ENCODE data around the gene UBE2H. TPM values are rescaled to one million over a fixed set of nuclear protein-coding genes. Genes with fewer than 3 reads are reported as not detected.

UBE2H gene
- polyA plus RNA-seq, 1 of the 3 experiments (the other 2 are of a cell fraction): 129 TPM

DNA sequence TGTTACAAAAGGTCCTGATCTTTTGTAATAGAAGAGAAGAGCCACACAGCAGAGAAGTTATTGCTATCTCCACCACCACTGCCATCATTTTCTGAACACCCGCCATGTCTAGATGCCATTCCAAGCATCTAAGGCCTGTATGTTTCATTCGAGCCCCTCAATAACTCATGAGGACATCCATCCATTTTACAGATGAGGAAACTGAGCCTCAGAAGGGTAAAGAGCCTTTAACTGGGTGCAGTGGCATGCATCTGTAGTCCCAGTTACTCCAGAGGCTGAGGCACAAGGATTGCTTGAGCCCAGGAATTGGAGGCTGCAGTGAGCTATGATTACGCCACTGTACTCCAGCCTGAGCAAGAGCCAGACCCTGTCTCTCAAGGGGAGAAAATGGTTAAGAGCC lies 39.3 kb downstream of the UBE2H start (continued):
- TF ChIP-seq, protein P1, sequence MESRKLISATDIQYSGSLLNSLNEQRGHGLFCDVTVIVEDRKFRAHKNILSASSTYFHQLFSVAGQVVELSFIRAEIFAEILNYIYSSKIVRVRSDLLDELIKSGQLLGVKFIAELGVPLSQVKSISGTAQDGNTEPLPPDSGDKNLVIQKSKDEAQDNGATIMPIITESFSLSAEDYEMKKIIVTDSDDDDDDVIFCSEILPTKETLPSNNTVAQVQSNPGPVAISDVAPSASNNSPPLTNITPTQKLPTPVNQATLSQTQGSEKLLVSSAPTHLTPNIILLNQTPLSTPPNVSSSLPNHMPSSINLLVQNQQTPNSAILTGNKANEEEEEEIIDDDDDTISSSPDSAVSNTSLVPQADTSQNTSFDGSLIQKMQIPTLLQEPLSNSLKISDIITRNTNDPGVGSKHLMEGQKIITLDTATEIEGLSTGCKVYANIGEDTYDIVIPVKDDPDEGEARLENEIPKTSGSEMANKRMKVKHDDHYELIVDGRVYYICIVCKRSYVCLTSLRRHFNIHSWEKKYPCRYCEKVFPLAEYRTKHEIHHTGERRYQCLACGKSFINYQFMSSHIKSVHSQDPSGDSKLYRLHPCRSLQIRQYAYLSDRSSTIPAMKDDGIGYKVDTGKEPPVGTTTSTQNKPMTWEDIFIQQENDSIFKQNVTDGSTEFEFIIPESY (IDR thresholded peaks at IDR 0.05; ENCODE audit: borderline replicate concordance, low read depth): no peak

- POLR2A ChIA-PET: no interaction called here
- H3K27ac ChIP-seq (ENCODE audit: low read depth in 2 of 2, low read length in 1 of 2): no peak overlapping the region
- H3K9me2 ChIP-seq: no peaks in the 10 kb centered on the region
- no peaks in the 10 kb centered on the region for H3K27me3 ChIP-seq (ENCODE audit: insufficient read depth)
- DNase-seq: no peak
- no peak overlapping the region for H3K4me3 ChIP-seq (ENCODE audit: low read depth in 2 of 2, low read length in 1 of 2)
- H3F3A ChIP-seq (replicated peaks; ENCODE audit: insufficient read depth): peaks cover 35% of the 10 kb centered on the region
- no peak overlapping the region for H3K4me2 ChIP-seq
- H3K9me3 ChIP-seq: no peaks in the 10 kb centered on the region
- WGBS (ENCODE audit: low lambda C conversion rate): 94% methylated on average over 6 of the region's 6 CpGs
- CTCF ChIA-PET: no interaction called here
- H3K9ac ChIP-seq: no peak overlapping the region
- H3K4me1 ChIP-seq (ENCODE audit: control insufficient read depth in 1 of 2, insufficient read depth in 2 of 2, low read depth in 1 of 2, low read length in 1 of 2): peaks cover 10 to 39% of the 10 kb centered on the region in 2 experiments
- no peak for TF ChIP-seq RXRA (IDR thresholded peaks at IDR 0.05; ENCODE audit: borderline replicate concordance, low read depth)
- TF ChIP-seq RAD21 (IDR thresholded peaks at IDR 0.05; ENCODE audit: low read length): no peak
- TF ChIP-seq, protein P2, sequence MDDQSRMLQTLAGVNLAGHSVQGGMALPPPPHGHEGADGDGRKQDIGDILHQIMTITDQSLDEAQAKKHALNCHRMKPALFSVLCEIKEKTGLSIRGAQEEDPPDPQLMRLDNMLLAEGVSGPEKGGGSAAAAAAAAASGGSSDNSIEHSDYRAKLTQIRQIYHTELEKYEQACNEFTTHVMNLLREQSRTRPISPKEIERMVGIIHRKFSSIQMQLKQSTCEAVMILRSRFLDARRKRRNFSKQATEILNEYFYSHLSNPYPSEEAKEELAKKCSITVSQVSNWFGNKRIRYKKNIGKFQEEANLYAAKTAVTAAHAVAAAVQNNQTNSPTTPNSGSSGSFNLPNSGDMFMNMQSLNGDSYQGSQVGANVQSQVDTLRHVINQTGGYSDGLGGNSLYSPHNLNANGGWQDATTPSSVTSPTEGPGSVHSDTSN (IDR thresholded peaks at IDR 0.05): no peak
- TF ChIP-seq FOSL2 (IDR thresholded peaks at IDR 0.05; ENCODE audit: borderline replicate concordance, low read depth): peak; percentile 18; the same call in 1 of the 2 replicates
- no peak for TF ChIP-seq USF1 (IDR thresholded peaks at IDR 0.05; ENCODE audit: borderline replicate concordance, low read depth)
- TF ChIP-seq USF2 (IDR thresholded peaks at IDR 0.05; ENCODE audit: borderline replicate concordance, low read depth, low read length): no peak
- no peak overlapping the region for H2AFZ ChIP-seq (ENCODE audit: low read depth)
- peaks cover 100% of the 10 kb centered on the region for H3K79me2 ChIP-seq (ENCODE audit: insufficient read depth)
- peaks cover 5 to 31% of the 10 kb centered on the region in 2 experiments for H3K36me3 ChIP-seq (replicated peaks in 1 of 2; ENCODE audit: control insufficient read depth in 1 of 2, insufficient read depth in 2 of 2, low read length in 1 of 2)
- peaks cover 63% of the 10 kb centered on the region for H4K20me1 ChIP-seq (ENCODE audit: insufficient read depth)
These were observed 41.0 kb downstream of the UBE2H start for GRCh38 chr7:129911790-129912189.

- POLR2A ChIA-PET: no interaction called here
- Histone ChIP-seq H3K79me2 (ENCODE audit: insufficient read depth) (peaks cover 100% of the 10 kb centered on the region), H4K20me1 (ENCODE audit: insufficient read depth) (peaks cover 42% of the 10 kb centered on the region)
These were observed 43.1 kb downstream of the UBE2H start for GRCh38 chr7:129909669-129910068.

More at GRCh38 chr7:129909669-129910068, 43.1 kb downstream of the UBE2H start:
- peaks cover 15 to 43% of the 10 kb centered on the region in 2 experiments for H3K36me3 ChIP-seq (replicated peaks in 1 of 2; ENCODE audit: control insufficient read depth in 1 of 2, insufficient read depth in 2 of 2, low read length in 1 of 2)
- WGBS (ENCODE audit: low lambda C conversion rate): 96% methylated on average over 4 of the region's 4 CpGs
- no peak for DNase-seq
- H2AFZ ChIP-seq (ENCODE audit: low read depth): no peak overlapping the region
- no peaks in the 10 kb centered on the region for H3K9me2 ChIP-seq
- H3K27ac ChIP-seq (ENCODE audit: low read depth in 2 of 2, low read length in 1 of 2): no peak overlapping the region
- H3K4me2 ChIP-seq: no peak overlapping the region
- H3K4me3 ChIP-seq (ENCODE audit: low read depth in 2 of 2, low read length in 1 of 2): no peak overlapping the region
- peaks cover 0 to 36% of the 10 kb centered on the region in 2 experiments for H3K4me1 ChIP-seq (ENCODE audit: control insufficient read depth in 1 of 2, insufficient read depth in 2 of 2, low read depth in 1 of 2, low read length in 1 of 2)
- H3K27me3 ChIP-seq (ENCODE audit: insufficient read depth): no peaks in the 10 kb centered on the region
- TF ChIP-seq ELF1 (IDR thresholded peaks at IDR 0.05) (no peak), FOXM1 (IDR thresholded peaks at IDR 0.05; ENCODE audit: low read depth) (no peak), MXI1 (IDR thresholded peaks at IDR 0.05; ENCODE audit: low read depth, low read length) (no peak), YY1 (IDR thresholded peaks at IDR 0.05; ENCODE audit: low read depth) (no peak), POLR2AphosphoS5 (IDR thresholded peaks at IDR 0.05; ENCODE audit: low read depth, low read length) (no peak), TEAD4 (IDR thresholded peaks at IDR 0.05; ENCODE audit: borderline replicate concordance, insufficient read depth) (no peak), RAD21 (IDR thresholded peaks at IDR 0.05; ENCODE audit: low read length) (no peak), EZH2phosphoT487 (IDR thresholded peaks at IDR 0.05; ENCODE audit: borderline replicate concordance, low read depth) (no peak), USF1 (IDR thresholded peaks at IDR 0.05; ENCODE audit: borderline replicate concordance, low read depth) (no peak), NFIC (IDR thresholded peaks at IDR 0.05; ENCODE audit: borderline replicate concordance) (no peak)
- peaks cover 47% of the 10 kb centered on the region for H3F3A ChIP-seq (replicated peaks; ENCODE audit: insufficient read depth)
- CTCF ChIA-PET: no interaction called here
- no peak overlapping the region for H3K9ac ChIP-seq
- no peaks in the 10 kb centered on the region for H3K9me3 ChIP-seq

Data from SK-N-SH (cell line).